Measurements from ENCODE around the gene GAK. TPM values are rescaled to one million over a fixed set of nuclear protein-coding genes. Genes with fewer than 3 reads are reported as not detected.

GAK gene
- total RNA-seq, 3 donors from 2014 or later (not counting 1 experiment from before 2014, with no cell fraction given) = 349 to 358 (median 349) TPM

DNA sequence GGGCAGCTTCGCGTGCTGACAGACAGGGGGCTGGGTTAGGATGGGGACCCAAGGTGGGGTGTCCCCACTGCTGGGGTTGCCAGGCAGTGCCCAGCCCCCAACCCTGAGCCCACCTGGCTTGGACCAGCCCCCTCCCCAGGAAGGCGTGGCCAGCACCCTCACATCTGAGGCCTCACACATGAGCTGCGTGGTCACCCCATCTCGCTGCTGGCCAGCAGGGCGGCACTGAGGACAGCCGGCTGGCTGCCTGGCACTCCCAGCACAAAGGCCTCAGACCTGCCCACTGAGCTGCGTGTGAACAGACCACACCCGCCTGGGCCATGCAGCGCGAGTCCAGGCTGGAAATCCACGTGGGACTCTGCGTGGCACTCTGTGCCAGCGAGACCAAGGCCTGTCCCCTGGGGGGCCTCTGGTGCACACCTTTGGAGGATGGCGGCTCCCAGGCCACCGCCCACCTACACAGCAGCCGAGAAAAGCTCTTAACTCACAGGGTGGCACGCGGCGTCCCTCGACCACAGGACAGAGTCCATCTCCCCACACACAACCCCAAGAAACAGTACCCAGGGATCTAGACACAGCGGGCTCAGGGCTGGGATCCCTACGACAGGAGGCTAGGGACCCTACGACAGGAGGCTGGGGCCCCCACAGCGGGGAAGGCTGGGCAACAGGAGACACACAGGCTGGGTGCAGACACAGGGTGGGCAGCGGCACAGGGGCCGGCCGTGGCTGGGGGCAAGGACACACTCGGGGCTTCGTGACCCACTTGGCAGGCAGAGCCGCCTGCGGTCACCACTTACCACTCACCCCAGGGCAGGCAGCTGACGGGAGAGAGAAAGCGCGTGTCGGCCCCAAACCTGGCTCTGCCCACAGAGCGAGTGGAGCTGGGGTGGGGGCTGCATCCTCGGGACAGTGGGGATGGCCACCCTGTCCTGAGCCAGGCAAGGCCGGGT lies 31.4 kb upstream of the GAK start:
- H3K27ac Mint-ChIP-seq = peak overlapping the region in 1 of 2 donors; percentile 58
- Histone ChIP-seq H3K36me3 (ENCODE audit: control insufficient read depth, insufficient read depth, low read length) (peaks cover 57% of the 10 kb centered on the region), H3K27me3 (ENCODE audit: control insufficient read depth, insufficient read depth, low read length) (peaks cover 3% of the 10 kb centered on the region), H3K9me3 (ENCODE audit: control insufficient read depth, insufficient read depth, low read length) (no peaks in the 10 kb centered on the region), H3K4me1 (ENCODE audit: control insufficient read depth, insufficient read depth, low read length) (peaks cover 11% of the 10 kb centered on the region), H3K27ac (ENCODE audit: low read length) (no peak overlapping the region), H3K4me3 (ENCODE audit: low read length) (no peak overlapping the region)
- H3K36me3 Mint-ChIP-seq = no peaks in the 10 kb centered on the region
- DNase-seq (no peak), ATAC-seq (no peak)
- no peaks in the 10 kb centered on the region for H3K27me3 Mint-ChIP-seq (ENCODE audit: low read depth in 2 of 2)
- 91% methylated on average over 39 of the region's 39 CpGs for WGBS (ENCODE audit: insufficient coverage)
- no peaks in the 10 kb centered on the region for H3K9me3 Mint-ChIP-seq
- TF ChIP-seq, protein P1, sequence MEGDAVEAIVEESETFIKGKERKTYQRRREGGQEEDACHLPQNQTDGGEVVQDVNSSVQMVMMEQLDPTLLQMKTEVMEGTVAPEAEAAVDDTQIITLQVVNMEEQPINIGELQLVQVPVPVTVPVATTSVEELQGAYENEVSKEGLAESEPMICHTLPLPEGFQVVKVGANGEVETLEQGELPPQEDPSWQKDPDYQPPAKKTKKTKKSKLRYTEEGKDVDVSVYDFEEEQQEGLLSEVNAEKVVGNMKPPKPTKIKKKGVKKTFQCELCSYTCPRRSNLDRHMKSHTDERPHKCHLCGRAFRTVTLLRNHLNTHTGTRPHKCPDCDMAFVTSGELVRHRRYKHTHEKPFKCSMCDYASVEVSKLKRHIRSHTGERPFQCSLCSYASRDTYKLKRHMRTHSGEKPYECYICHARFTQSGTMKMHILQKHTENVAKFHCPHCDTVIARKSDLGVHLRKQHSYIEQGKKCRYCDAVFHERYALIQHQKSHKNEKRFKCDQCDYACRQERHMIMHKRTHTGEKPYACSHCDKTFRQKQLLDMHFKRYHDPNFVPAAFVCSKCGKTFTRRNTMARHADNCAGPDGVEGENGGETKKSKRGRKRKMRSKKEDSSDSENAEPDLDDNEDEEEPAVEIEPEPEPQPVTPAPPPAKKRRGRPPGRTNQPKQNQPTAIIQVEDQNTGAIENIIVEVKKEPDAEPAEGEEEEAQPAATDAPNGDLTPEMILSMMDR (IDR thresholded peaks at IDR 0.05) = no peak
- no peak overlapping the region for H3K4me3 Mint-ChIP-seq
- intact Hi-C loops (cut with micrococcal nuclease) = no loop called here
- H3K4me1 Mint-ChIP-seq = peaks cover 4 to 7% of the 10 kb centered on the region in 2 donors

DNA sequence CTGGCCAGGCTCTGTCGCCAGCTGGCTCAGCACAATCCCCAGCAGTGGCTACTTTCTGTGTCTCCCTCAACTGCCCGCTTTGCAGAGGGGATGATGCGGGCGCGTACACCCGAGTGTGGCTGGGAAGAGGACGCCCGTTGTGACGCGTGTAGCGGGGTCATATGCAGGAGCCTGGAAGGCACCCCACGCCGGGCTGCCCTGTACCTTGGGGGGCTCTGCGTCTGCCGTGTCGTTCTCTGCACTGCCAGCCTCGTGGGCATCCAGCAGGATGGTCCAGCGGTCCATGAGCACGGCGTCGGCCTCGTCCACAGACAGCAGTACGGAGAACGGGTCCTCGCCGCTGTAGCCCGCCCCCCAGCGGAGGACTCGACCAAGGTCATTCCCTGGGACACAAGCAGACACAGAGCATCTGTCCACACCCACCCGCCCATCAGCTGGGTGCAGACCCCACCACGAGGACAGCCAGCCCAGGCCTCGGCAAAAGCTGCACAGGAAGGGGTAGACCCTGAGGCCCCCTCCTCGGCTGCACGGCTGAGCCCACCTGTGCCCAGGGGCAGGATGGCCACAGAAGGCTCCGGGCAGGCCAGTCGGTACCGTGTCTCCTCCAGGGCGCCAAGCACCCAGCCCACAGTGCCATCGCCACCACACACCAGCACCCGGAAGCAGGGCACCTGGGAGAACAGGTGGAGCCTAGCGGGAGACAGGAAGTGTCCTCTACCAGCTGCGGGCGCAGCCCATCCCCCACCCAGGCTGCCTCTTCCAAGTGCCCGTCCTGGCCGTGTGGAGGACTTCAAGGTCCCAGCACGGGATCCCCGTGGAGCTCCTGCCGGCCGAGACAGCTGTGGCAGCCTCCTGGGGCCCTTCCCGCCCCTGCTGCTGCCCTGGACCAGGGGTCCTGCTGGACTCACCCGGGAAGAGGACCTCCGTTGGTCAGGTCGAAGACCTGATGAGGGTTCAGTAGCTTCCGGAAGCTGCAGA lies 30.4 kb upstream of the GAK start:
- H3K9me3 ChIP-seq (ENCODE audit: control insufficient read depth, insufficient read depth, low read length) = no peaks in the 10 kb centered on the region
- ATAC-seq = no peak
- H3K36me3 Mint-ChIP-seq = no peaks in the 10 kb centered on the region

DNA sequence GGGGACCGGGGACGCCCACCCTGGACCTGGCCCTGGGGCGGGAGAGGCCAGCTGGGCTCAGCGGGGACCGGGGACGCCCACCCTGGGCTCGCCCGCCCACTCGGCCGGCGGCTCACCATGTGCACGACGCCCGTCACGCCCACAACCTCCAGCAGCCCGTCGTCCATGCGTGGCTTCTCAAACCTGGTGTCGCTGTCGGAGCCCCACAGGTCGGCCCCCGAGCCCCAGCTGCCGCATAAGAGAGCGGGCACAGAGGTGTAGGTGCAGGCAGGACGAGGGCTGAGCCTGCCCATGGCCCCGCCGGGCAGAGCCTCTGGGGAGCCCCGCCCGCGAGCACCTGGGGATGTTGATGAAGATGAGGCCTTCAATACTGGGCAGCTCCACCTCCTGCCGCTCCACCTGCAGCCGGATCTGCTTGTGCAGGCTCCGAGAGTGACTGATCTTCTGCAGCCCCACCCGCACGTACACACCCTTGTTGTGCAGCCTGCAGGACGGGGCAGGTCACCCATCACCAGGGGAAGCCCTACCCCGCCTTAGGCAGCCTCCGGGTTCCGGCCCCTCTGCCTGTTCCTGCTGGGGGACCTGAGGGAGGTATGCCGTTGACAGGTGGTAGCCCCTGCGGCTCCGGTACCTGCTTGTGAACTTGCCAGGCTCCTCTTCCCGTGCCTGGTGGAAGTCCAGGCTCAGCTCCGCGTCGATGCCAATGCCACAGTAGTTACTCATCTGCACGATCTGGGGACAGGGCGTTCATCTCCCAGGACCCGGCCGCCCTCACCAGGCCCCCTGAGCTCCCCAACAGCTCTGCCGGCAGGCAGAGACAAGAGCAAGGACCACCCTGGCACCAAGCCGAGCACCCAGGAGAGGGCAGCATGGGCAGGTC lies 29.5 kb upstream of the GAK start:
- Mint-ChIP-seq H3K9me3 (no peaks in the 10 kb centered on the region), H3K4me1 (peaks cover 4 to 8% of the 10 kb centered on the region in 2 donors), H3K27ac (no peak overlapping the region), H3K4me3 (no peak overlapping the region), H3K36me3 (no peaks in the 10 kb centered on the region), H3K27me3 (ENCODE audit: low read depth in 2 of 2) (no peaks in the 10 kb centered on the region)
- Histone ChIP-seq H3K36me3 (ENCODE audit: control insufficient read depth, insufficient read depth, low read length) (peaks cover 59% of the 10 kb centered on the region), H3K9me3 (ENCODE audit: control insufficient read depth, insufficient read depth, low read length) (no peaks in the 10 kb centered on the region), H3K4me3 (ENCODE audit: low read length) (no peak overlapping the region), H3K27me3 (ENCODE audit: control insufficient read depth, insufficient read depth, low read length) (no peaks in the 10 kb centered on the region), H3K4me1 (ENCODE audit: control insufficient read depth, insufficient read depth, low read length) (no peaks in the 10 kb centered on the region), H3K27ac (ENCODE audit: low read length) (no peak overlapping the region)
- ATAC-seq = no peak
- DNase-seq = no peak
- 94% methylated on average over 52 of the region's 52 CpGs for WGBS (ENCODE audit: insufficient coverage)
- intact Hi-C loops (cut with micrococcal nuclease) = no loop called here
- TF ChIP-seq, protein P1 (IDR thresholded peaks at IDR 0.05) = no peak

More for the DNA sequence above, 30.4 kb upstream of the GAK start:
- peaks cover 3% of the 10 kb centered on the region for H3K4me1 ChIP-seq (ENCODE audit: control insufficient read depth, insufficient read depth, low read length)
- H3K27me3 ChIP-seq (ENCODE audit: control insufficient read depth, insufficient read depth, low read length) = no peaks in the 10 kb centered on the region
- intact Hi-C loops (cut with micrococcal nuclease) = no loop called here
- WGBS (ENCODE audit: insufficient coverage) = 94% methylated on average over 54 of the region's 54 CpGs
- Mint-ChIP-seq H3K4me1 (peaks cover 4 to 5% of the 10 kb centered on the region in 2 donors), H3K27ac (no peak overlapping the region), H3K27me3 (ENCODE audit: low read depth in 2 of 2) (no peaks in the 10 kb centered on the region), H3K4me3 (no peak overlapping the region), H3K9me3 (no peaks in the 10 kb centered on the region)
- no peak overlapping the region for H3K4me3 ChIP-seq (ENCODE audit: low read length)
- TF ChIP-seq, protein P1 (IDR thresholded peaks at IDR 0.05) = no peak
- no peak for DNase-seq
- H3K27ac ChIP-seq (ENCODE audit: low read length) = no peak overlapping the region
- H3K36me3 ChIP-seq (ENCODE audit: control insufficient read depth, insufficient read depth, low read length) = peaks cover 61% of the 10 kb centered on the region

All from natural killer cell (primary cell).